Bone marrow (tissue), 2 donors: ENCODE measurements around the gene EME2.
"Not testable (repeated sequence)": the region's sequence is repeated elsewhere in the genome, so short reads cannot be mapped to it uniquely, and the experiment has no call there.

Experiments used
- DNase-seq, 2 donors: peaks; one replicate each; lab custom pipeline; 2025; lab: John Stamatoyannopoulos, UW

EME2 gene

GRCh38 chr16:1772362-1772907, at the start of gene EME2:
EME2 (plus strand) TSS chr16:1772810; CDS start chr16:1773228, 418 bp downstream.
- no peak for DNase-seq

- DNase-seq: peak in 1 of 2 donors; percentile 8
Measured at GRCh38 chr16:1723450-1724147, 49.0 kb upstream of the EME2 start.

- no peak for DNase-seq
Measured at GRCh38 chr16:1724491-1724890, 48.1 kb upstream of the EME2 start.

GRCh38 chr16:1726661-1727502, 45.7 kb upstream of the EME2 start:
- no peak for DNase-seq

- DNase-seq: no peak
Measured at GRCh38 chr16:1727651-1728624, 44.7 kb upstream of the EME2 start.

GRCh38 chr16:1729026-1729425, 43.6 kb upstream of the EME2 start:
- no peak for DNase-seq

- no peak for DNase-seq
Measured at GRCh38 chr16:1729445-1729844, 43.2 kb upstream of the EME2 start.

- DNase-seq: no peak
Measured at GRCh38 chr16:1731073-1731472, 41.5 kb upstream of the EME2 start.

GRCh38 chr16:1731603-1732002, 41.0 kb upstream of the EME2 start:
- no peak for DNase-seq

- DNase-seq: no peak
Measured at GRCh38 chr16:1732071-1732470, 40.5 kb upstream of the EME2 start.

GRCh38 chr16:1732551-1732987, 40.0 kb upstream of the EME2 start:
- not testable (repeated sequence) for DNase-seq

- DNase-seq: no peak
Measured at GRCh38 chr16:1734123-1734522, 38.5 kb upstream of the EME2 start.

GRCh38 chr16:1734816-1735215, 37.8 kb upstream of the EME2 start:
- DNase-seq: no peak

- no peak for DNase-seq
Measured at GRCh38 chr16:1740234-1740633, 32.4 kb upstream of the EME2 start.

- DNase-seq: no peak
Measured at GRCh38 chr16:1740781-1741490, 31.7 kb upstream of the EME2 start.

- no peak for DNase-seq
Measured at GRCh38 chr16:1741553-1742165, 31.0 kb upstream of the EME2 start.

- no peak for DNase-seq
Measured at GRCh38 chr16:1743376-1744337, 29.0 kb upstream of the EME2 start.

GRCh38 chr16:1744338-1744840, 28.2 kb upstream of the EME2 start:
- DNase-seq: no peak

- no peak for DNase-seq
Measured at GRCh38 chr16:1745181-1745899, 27.3 kb upstream of the EME2 start.
